Loucy (cell line): Measurements from ENCODE around the gene DCHS2.

Experiments
- H2AFZ ChIP-seq: fragments of 200-600 bp; sonication (generic); 2 replicates; pipeline ENCODE4 v1.6.0; 2016; ENCODE audit warnings: antibody characterized with exemption, mild to moderate bottlenecking, low read length, moderate library complexity
- H3F3A ChIP-seq: fragments of 200-600 bp; 2 replicates; pipeline ENCODE4 v1.6.0; 2016; ENCODE audit warnings: antibody characterized with exemption, low read depth, mild to moderate bottlenecking
- H3K27me3 ChIP-seq: fragments of 200-600 bp; sonication (generic); 2 replicates; pipeline ENCODE4 v1.6.1; 2014; ENCODE audit warnings: low read length, mild to moderate bottlenecking; ENCODE audit not compliant: insufficient read depth, poor library complexity, severe bottlenecking
- H3K36me3 ChIP-seq: fragments of 200-600 bp; sonication (generic); 2 replicates; pipeline ENCODE4 v1.6.1; 2016; ENCODE audit warnings: low read length; ENCODE audit not compliant: insufficient read depth
- H3K4me1 ChIP-seq: fragments of 200-600 bp; sonication (generic); 2 replicates; pipeline ENCODE4 v1.5.1; 2014; ENCODE audit warnings: low read length, mild to moderate bottlenecking; ENCODE audit not compliant: insufficient read depth, poor library complexity, severe bottlenecking
- H3K4me2 ChIP-seq: fragments of 200-600 bp; sonication (generic); 2 replicates; pipeline ENCODE4 v1.6.0; 2014; ENCODE audit warnings: antibody characterized with exemption, low read length, low read depth, mild to moderate bottlenecking; ENCODE audit not compliant: poor library complexity, severe bottlenecking
- H3K4me3 ChIP-seq: fragments of 200-600 bp; sonication (generic); 2 replicates; pipeline ENCODE4 v1.5.1; 2014; ENCODE audit warnings: low read length, mild to moderate bottlenecking, mixed read lengths; ENCODE audit not compliant: poor library complexity, severe bottlenecking
- H3K79me2 ChIP-seq: fragments of 200-600 bp; sonication (generic); 2 replicates; pipeline ENCODE4 v1.6.1; 2014; ENCODE audit warnings: low read length; ENCODE audit not compliant: insufficient read depth
- H3K9ac ChIP-seq: fragments of 200-600 bp; sonication (generic); 2 replicates; pipeline ENCODE4 v1.6.0; 2014; ENCODE audit warnings: mild to moderate bottlenecking, low read depth, low read length, moderate library complexity; ENCODE audit not compliant: poor library complexity, severe bottlenecking
- H3K9me2 ChIP-seq: fragments of 200-600 bp; sonication (generic); replicated peaks from 2 replicates; pipeline ENCODE4 v1.6.1; 2016; ENCODE audit warnings: low read depth, low read length, mixed read lengths
- H3K9me3 ChIP-seq: fragments of 200-600 bp; sonication (generic); 2 replicates; pipeline ENCODE4 v1.6.1; 2014; ENCODE audit warnings: mild to moderate bottlenecking, antibody characterized with exemption, low read length, low read depth; ENCODE audit not compliant: insufficient read depth
- H4K20me1 ChIP-seq: fragments of 200-600 bp; sonication (generic); 2 replicates; pipeline ENCODE4 v1.6.0; 2014; ENCODE audit warnings: antibody characterized with exemption, low read length, mild to moderate bottlenecking; ENCODE audit not compliant: insufficient read depth, poor library complexity, severe bottlenecking
- EZH2phosphoT487 ChIP-seq: fragments of 200-600 bp; IDR thresholded peaks from 2 replicates; pipeline ENCODE4 v1.6.1; 2018; ENCODE audit warnings: antibody characterized with exemption, mild to moderate bottlenecking, moderate library complexity, borderline replicate concordance
- TF ChIP-seq, protein P1 (sequence below): fragments of 200-600 bp; sonication (generic); conservative IDR thresholded peaks from 2 replicates; pipeline ENCODE4 v1.5.1; 2014; ENCODE audit warnings: mild to moderate bottlenecking, antibody characterized with exemption, low read length

Gene DCHS2

DNA sequence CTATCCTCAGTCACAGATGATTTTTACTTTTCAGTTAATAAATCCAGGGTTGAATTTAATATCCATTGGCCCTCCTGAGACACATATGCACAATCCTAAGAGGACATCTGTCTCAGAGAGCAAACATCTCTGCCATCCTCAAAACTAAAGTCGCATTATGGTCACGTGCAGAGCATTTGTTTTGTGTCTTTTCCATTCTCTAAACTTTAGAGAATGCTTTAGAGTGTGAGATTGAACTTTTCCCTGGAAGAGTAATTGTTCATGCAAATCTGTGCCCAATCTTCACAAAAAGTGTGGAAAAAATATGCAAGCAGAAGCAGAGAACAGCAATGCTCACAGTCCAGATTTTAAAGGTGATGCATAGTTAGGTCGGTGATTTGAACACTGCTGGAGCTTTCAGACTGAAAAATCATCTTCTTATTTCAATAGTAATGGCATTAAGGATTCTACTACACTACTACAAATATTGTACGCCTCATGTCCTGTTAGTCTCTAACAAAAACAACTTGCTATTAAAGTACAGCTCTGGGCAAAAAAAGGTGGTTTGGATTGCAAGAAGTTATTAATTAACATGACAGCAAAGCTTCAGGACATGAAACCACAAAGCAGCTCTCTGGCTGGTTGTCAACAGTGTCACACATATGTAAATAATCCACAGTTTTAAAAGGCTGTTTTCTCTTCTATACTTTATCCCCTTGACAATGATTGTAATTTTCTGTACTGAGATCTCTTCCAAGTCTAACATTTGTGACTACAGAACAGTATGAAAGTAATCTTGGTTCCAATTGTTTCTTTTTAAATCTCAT is 19.9 kb downstream of the DCHS2 start:
- H3K4me2 ChIP-seq: no peak overlapping the region
- H2AFZ ChIP-seq: no peak overlapping the region
- no peaks in the 10 kb centered on the region for H3K4me1 ChIP-seq
- no peaks in the 10 kb centered on the region for H3F3A ChIP-seq
- H3K79me2 ChIP-seq: no peaks in the 10 kb centered on the region
- no peak overlapping the region for H3K9ac ChIP-seq
- no peaks in the 10 kb centered on the region for H3K9me3 ChIP-seq
- H3K9me2 ChIP-seq: no peaks in the 10 kb centered on the region
- no peak for TF ChIP-seq EZH2phosphoT487
- TF ChIP-seq, protein P1, sequence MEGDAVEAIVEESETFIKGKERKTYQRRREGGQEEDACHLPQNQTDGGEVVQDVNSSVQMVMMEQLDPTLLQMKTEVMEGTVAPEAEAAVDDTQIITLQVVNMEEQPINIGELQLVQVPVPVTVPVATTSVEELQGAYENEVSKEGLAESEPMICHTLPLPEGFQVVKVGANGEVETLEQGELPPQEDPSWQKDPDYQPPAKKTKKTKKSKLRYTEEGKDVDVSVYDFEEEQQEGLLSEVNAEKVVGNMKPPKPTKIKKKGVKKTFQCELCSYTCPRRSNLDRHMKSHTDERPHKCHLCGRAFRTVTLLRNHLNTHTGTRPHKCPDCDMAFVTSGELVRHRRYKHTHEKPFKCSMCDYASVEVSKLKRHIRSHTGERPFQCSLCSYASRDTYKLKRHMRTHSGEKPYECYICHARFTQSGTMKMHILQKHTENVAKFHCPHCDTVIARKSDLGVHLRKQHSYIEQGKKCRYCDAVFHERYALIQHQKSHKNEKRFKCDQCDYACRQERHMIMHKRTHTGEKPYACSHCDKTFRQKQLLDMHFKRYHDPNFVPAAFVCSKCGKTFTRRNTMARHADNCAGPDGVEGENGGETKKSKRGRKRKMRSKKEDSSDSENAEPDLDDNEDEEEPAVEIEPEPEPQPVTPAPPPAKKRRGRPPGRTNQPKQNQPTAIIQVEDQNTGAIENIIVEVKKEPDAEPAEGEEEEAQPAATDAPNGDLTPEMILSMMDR: no peak
- no peak overlapping the region for H3K4me3 ChIP-seq
- no peaks in the 10 kb centered on the region for H3K36me3 ChIP-seq
- no peaks in the 10 kb centered on the region for H4K20me1 ChIP-seq
- H3K27me3 ChIP-seq: no peaks in the 10 kb centered on the region

DNA sequence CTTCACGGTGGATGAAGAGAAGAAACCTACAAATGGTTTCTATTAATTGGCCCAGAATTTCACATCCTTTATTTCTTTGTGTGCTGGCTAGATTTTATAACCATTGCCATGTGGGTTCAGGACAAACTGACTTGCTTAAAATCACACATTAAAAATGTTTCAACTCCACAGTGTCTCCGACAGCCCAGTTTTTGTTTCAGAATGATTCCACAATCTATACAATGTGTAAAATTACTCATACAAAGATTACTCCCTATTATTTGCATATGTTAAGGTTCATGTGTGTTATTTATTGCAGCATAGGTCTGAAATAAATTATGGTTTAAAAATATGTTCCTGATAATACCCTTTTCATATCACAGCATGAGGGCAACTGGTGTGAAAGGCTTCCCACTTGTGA is 20.6 kb downstream of the DCHS2 start:
- Histone ChIP-seq H3K79me2 (no peaks in the 10 kb centered on the region), H3K9me2 (no peaks in the 10 kb centered on the region), H3K9ac (no peak overlapping the region), H3K4me3 (no peak overlapping the region), H3K9me3 (no peaks in the 10 kb centered on the region), H3K36me3 (no peaks in the 10 kb centered on the region), H3F3A (no peaks in the 10 kb centered on the region), H3K4me2 (no peak overlapping the region), H4K20me1 (no peaks in the 10 kb centered on the region), H2AFZ (no peak overlapping the region), H3K27me3 (no peaks in the 10 kb centered on the region), H3K4me1 (no peaks in the 10 kb centered on the region)
- TF ChIP-seq, protein P1: no peak
- TF ChIP-seq EZH2phosphoT487: no peak

DNA sequence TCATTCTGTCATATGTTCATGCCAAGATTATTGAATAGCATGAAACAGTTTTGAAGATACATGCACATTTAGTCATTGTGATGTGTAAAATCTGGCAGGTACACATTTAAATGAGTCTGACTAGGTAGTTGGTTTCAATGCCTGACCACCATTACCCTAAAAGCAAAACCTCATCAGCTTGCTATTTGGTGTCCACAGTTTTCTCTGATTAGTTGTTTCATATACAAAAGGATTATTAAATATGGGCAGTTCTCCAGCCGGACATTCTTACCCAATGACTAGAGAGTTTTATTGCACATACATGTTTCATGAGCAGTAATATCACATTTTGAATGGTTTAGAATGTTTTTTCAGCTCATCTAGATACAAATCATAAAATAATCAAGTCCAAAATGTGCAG is 23.7 kb downstream of the DCHS2 start:
- Histone ChIP-seq H3K4me3 (no peak overlapping the region), H3K9me2 (no peaks in the 10 kb centered on the region), H3K79me2 (no peaks in the 10 kb centered on the region), H3K27me3 (no peaks in the 10 kb centered on the region), H3F3A (no peaks in the 10 kb centered on the region), H4K20me1 (no peaks in the 10 kb centered on the region), H3K9ac (no peak overlapping the region), H3K9me3 (no peaks in the 10 kb centered on the region), H3K4me2 (no peak overlapping the region), H2AFZ (no peak overlapping the region), H3K4me1 (no peaks in the 10 kb centered on the region), H3K36me3 (no peaks in the 10 kb centered on the region)
- TF ChIP-seq EZH2phosphoT487: no peak
- TF ChIP-seq, protein P1: no peak
